Activated naive CD8-positive, alpha-beta T cell treated with anti-CD3 and anti-CD28 coated beads for 36 hours (primary cell): ENCODE measurements around the gene ZBTB20. TPM values are rescaled to one million over a fixed set of nuclear protein-coding genes. Genes with fewer than 3 reads are reported as not detected.

Experiments
- DNase-seq: peaks from one replicate; pipeline ENCODE4 v3.0.0; 2021
- H3K27ac Mint-ChIP-seq: one replicate; pipeline ENCODE4 v1.8.0; 2022; ENCODE audit warnings: mild to moderate bottlenecking, moderate library complexity, mixed read lengths
- H3K27me3 Mint-ChIP-seq: one replicate; pipeline ENCODE4 v1.8.0; 2022; ENCODE audit warnings: mild to moderate bottlenecking, mixed read lengths
- H3K36me3 Mint-ChIP-seq: one replicate; pipeline ENCODE4 v1.8.0; 2021; ENCODE audit warnings: mild to moderate bottlenecking, mixed read lengths
- H3K4me1 Mint-ChIP-seq: one replicate; pipeline ENCODE4 v1.8.0; 2021; ENCODE audit warnings: mixed read lengths
- H3K4me3 Mint-ChIP-seq: one replicate; pipeline ENCODE4 v1.8.0; 2022; ENCODE audit warnings: mild to moderate bottlenecking, moderate library complexity, mixed read lengths
- H3K9me3 Mint-ChIP-seq: one replicate; pipeline ENCODE4 v1.8.0; 2022; ENCODE audit warnings: mixed read lengths
- total RNA-seq, 2 experiments: library from RNA; stranded (reverse); gene quantifications; one replicate each; pipeline ENCODE4 v1.2.3, GENCODE V29; 2021

Gene ZBTB20
- total RNA-seq, 2 experiments from 2014 or later: 3.5 to 4.5 TPM

DNA sequence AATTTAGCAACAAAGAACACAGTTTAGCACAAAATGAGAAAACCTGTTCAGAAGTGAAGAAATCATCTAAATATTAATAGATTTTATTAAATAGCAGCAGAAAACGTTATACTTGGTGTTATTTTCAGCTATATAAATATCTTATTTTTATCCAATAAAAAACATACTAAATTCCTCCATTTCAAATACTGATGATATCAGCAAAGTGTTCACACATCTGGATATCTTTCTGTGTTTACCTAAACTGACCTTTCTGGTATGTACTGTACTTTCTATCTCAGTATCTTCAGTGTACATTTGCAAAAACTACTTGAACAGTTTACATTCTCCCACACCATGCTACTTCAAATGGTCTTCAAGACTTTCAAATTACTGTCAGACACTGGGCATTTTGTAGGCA is 179.9 kb downstream of the ZBTB20 start:
- H3K36me3 Mint-ChIP-seq: peaks cover 21% of the 10 kb centered on the region
- H3K9me3 Mint-ChIP-seq: no peaks in the 10 kb centered on the region
- no peaks in the 10 kb centered on the region for H3K27me3 Mint-ChIP-seq
- no peak overlapping the region for H3K4me3 Mint-ChIP-seq
- no peaks in the 10 kb centered on the region for H3K4me1 Mint-ChIP-seq
- no peak for DNase-seq
- no peak overlapping the region for H3K27ac Mint-ChIP-seq

DNA sequence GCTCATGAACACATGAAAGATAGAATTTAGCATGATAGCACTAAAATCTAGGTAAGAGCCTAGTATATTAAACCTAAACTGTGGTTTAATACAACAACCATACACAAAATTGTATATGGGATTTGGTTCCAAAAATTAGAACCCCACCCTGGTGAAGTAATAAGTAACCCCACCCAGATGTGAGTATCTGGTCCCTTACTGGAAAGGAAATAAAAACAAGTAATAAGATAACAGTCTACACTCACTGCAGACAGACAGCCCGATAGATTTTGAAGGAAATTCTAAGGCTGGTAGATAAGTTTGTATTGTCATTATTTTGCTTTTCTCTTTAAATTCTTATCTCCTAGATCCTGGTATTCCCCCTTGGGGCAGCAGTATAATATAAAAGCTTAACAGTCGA is 184.9 kb downstream of the ZBTB20 start:
- no peak for DNase-seq

DNA sequence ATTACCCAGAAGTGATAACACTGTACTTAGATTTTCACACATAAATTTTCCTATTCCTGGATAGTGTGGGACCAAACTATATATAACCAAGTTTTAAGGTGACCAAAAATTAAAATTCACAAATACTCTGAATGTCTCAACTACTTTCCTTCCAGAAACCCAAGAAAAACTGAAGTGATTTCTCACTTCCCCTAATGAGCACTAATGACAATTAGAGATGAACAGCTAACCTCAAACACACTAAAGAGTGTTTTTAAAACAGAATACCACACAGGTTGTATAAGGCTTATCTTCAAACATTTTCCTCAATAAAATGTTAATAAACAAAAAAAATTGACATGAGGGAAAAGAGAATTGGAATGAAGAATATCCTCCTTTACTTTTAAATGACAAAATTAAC is 188.2 kb downstream of the ZBTB20 start:
- Mint-ChIP-seq H3K4me3 (no peak overlapping the region), H3K27me3 (no peaks in the 10 kb centered on the region), H3K9me3 (peaks cover 7% of the 10 kb centered on the region), H3K36me3 (peaks cover 25% of the 10 kb centered on the region), H3K27ac (no peak overlapping the region), H3K4me1 (no peaks in the 10 kb centered on the region)
- DNase-seq: no peak

More for the DNA sequence above, 184.9 kb downstream of the ZBTB20 start:
- no peaks in the 10 kb centered on the region for H3K27me3 Mint-ChIP-seq
- H3K36me3 Mint-ChIP-seq: peaks cover 17% of the 10 kb centered on the region
- H3K4me3 Mint-ChIP-seq: no peak overlapping the region
- no peaks in the 10 kb centered on the region for H3K4me1 Mint-ChIP-seq
- H3K9me3 Mint-ChIP-seq: no peaks in the 10 kb centered on the region
- H3K27ac Mint-ChIP-seq: no peak overlapping the region

DNA sequence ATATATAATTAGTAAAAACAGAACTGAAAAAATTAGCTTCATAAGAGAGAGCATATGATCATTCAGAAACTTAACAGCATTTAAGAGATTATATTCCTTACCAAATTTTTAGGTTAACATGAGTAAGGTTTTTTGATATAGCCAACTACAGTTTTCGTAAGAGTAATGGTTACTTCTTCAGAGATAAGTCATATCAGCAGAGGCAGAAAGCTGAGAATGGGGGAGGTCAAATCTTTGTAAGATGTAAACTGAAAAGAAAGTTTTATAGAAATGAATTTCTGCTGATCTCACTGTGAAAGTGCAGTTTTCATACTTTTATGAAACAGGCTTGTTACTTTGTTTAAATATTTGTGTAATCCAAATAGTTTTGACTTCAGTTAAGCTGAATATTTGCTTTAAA is 193.3 kb downstream of the ZBTB20 start:
- Mint-ChIP-seq H3K36me3 (peaks cover 48% of the 10 kb centered on the region), H3K4me3 (no peak overlapping the region), H3K27me3 (no peaks in the 10 kb centered on the region), H3K27ac (no peak overlapping the region), H3K4me1 (no peaks in the 10 kb centered on the region), H3K9me3 (peaks cover 22% of the 10 kb centered on the region)
- DNase-seq: no peak

DNA sequence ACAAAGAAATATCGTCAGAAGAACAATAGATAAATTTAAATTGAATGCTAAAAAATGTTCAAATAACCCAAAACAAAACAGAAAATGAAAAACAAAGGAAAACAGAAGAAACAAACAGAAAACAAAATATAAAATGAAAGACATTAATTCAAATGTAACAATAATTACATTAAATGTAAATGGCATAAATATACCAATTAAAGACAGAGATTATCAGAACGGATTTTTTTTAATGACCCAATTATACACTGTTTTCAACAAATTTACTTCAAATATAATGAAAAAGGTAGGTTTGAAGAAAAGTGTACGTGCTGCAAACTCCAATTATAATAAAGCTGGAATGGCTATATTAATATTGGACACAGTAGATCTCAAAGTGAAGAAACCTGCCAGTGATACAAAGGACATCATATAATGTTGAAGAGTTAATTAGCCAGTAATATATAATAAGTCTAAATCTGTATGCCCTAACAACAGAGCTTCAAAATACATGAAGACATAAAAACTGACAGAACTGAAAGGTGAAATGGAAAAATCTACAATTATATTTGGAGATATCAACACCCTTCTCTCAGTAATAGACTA is 193.8 kb downstream of the ZBTB20 start:
- Mint-ChIP-seq H3K4me3 (no peak overlapping the region), H3K9me3 (peaks cover 22% of the 10 kb centered on the region), H3K27ac (no peak overlapping the region), H3K27me3 (no peaks in the 10 kb centered on the region), H3K36me3 (peaks cover 48% of the 10 kb centered on the region), H3K4me1 (no peaks in the 10 kb centered on the region)
- DNase-seq: no peak

DNA sequence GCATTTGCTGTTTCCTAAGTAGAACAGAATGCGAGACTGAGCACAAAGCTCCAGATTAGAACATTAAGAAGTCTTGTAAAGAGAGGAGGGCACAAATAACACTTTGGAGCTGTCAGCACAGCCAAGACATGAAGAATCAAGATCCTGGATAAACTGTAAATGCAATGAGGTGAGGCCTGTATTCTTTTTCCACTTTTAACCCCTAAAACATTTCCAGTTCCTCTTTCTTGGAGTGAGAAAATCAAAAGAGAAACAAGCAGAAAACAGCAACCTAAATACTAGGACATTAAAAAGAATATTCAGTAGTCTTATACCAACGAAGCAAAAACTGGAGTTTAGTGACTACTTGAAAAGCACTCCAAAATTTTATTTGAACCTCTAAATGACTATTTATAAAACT is 204.3 kb downstream of the ZBTB20 start:
- Mint-ChIP-seq H3K27me3 (no peaks in the 10 kb centered on the region), H3K36me3 (peaks cover 15% of the 10 kb centered on the region), H3K4me3 (no peak overlapping the region), H3K4me1 (peaks cover 10% of the 10 kb centered on the region), H3K27ac (no peak overlapping the region), H3K9me3 (peaks cover 8% of the 10 kb centered on the region)
- no peak for DNase-seq

DNA sequence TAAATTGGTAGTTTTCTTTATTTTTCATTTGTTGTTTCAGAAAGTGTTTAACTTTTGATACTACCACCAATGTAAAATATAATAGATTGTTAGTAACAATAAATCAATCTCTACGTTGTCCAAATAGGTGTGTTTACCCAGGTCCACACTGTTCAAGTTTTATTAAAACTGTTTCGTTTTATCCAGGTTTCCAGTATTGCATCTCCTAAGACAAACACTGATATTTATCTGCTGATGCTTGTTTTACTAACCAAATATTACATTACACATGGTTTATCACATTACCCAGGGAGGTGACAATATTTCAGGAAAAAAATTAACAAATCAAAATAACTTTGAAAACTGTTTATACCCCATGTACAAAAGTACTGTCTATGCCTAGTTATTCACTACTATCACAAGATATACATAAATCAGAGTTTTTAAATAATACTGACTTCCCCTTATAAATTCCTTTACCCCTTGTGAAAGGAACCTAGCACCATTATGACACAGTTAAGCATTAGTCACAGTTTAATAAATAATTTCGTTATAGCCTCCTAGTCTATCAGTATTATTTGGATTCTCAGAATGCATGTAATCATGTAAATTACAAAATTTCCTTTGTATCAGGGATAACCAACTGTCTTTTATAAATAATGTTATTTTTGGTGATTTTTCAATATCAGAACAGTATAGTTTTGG is 205.3 kb downstream of the ZBTB20 start:
- no peak overlapping the region for H3K27ac Mint-ChIP-seq
- DNase-seq: no peak
- H3K27me3 Mint-ChIP-seq: no peaks in the 10 kb centered on the region
- peaks cover 15% of the 10 kb centered on the region for H3K36me3 Mint-ChIP-seq
- peaks cover 10% of the 10 kb centered on the region for H3K4me1 Mint-ChIP-seq
- H3K4me3 Mint-ChIP-seq: no peak overlapping the region
- peaks cover 5% of the 10 kb centered on the region for H3K9me3 Mint-ChIP-seq

DNA sequence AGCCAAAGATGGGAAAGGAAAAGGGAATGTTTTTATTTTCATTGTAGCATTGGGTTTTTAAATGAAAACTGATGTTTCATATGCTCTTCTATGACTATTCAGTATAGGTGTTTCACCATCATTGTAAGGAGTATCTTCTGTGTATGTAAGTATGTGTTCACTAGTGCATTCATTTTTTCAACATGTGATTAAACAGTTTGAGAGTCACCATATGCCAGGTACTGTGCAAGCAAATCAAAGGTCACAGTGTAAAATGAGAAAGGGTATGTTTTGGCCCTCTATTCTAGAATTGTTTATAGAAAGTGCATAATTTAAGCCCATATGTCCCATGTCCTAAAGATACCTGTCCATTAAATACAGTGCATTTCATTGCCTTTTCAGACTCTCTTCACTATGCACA is 207.2 kb downstream of the ZBTB20 start:
- H3K9me3 Mint-ChIP-seq: no peaks in the 10 kb centered on the region
- no peak overlapping the region for H3K27ac Mint-ChIP-seq
- no peak for DNase-seq
- H3K4me3 Mint-ChIP-seq: no peak overlapping the region
- H3K36me3 Mint-ChIP-seq: peaks cover 14% of the 10 kb centered on the region
- peaks cover 13% of the 10 kb centered on the region for H3K4me1 Mint-ChIP-seq
- no peaks in the 10 kb centered on the region for H3K27me3 Mint-ChIP-seq

DNA sequence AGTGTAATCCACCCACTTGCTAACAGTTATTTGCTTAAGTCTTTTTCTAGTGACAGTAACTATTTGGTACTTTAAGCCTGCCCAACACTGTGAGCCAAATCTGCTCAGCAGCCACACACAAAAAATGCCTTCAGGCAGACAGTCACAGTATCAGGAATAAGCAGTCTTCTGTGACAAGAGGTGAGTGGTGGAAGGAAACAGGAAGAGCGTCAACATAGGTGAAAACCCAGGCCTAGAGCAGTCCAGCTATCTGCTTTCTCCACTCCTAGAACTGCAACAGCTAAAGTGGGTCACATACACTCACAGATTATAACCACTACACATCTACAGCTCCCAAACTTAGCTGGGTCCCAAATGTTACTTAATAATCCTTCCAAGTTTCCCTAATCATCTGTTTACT is 213.7 kb downstream of the ZBTB20 start:
- H3K27me3 Mint-ChIP-seq: no peaks in the 10 kb centered on the region
- no peak for DNase-seq
- peaks cover 2% of the 10 kb centered on the region for H3K9me3 Mint-ChIP-seq
- peaks cover 3% of the 10 kb centered on the region for H3K4me1 Mint-ChIP-seq
- no peak overlapping the region for H3K4me3 Mint-ChIP-seq
- no peak overlapping the region for H3K27ac Mint-ChIP-seq
- H3K36me3 Mint-ChIP-seq: peaks cover 35% of the 10 kb centered on the region

DNA sequence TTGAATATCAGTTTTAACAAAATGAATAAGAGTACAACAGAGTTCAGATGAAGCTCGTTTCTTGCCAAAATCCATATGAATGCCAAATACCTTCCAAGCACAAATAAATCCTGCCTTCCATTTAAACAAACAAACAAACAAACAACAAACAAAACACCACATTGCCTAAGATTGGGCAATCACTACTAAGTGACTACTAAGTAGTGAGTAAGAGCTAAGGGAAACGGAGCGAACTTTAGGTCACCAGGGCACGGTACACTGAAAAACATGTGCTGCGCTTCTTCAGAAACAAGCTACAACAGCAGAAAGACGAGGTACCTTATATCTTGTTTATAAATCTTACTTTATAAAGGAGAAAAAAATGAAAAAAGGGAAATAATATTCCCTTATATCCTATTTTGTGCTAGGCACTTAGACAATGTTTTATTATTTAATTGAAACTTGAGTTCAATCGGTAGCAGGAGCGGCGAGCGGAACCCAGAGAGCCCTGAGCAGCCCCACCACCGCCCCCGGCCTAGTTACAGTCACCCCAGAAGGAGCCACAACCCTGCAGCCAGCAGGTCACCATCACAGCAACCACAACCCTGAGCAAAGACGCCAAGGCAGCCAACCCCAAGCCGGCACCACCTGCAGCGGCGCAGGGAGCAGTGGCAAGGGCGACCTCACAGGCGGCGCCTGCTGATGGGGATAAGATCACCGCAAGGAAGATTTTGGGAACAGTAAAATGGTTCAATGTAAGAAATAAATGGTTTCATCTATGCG is 216.9 kb downstream of the ZBTB20 start:
- Mint-ChIP-seq H3K27me3 (no peaks in the 10 kb centered on the region), H3K27ac (no peak overlapping the region), H3K9me3 (peaks cover 8% of the 10 kb centered on the region), H3K36me3 (peaks cover 44% of the 10 kb centered on the region), H3K4me1 (no peaks in the 10 kb centered on the region), H3K4me3 (no peak overlapping the region)
- DNase-seq: no peak

DNA sequence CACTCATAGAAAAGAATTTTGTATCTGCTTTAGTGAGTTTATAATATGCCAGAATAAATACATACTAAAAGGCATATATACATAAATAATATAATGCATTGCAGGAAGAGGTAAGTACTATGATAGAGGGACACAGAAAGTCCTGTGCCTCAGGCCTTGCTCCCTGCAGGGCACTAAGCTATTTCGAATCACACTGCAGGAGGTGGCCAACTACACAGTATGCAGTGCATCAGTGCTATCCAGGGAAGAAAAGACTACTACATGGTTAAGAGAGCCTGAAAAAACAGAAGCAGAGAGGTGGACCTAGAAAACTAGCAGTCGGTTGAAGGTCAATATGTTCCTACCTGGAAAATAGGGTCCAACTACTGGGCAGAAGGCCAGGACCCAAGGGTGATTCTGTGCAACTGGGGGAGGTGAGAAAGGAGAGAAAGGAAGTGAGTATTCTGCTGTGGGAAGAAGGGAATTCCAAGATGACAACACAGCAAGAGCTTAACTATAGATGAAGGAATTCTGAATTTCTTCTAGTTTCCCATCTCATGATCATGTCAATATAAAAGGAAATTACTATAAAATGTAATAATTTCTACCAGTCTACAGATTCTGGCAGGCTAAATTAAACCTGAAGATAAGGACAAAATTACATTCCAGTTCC is 218.0 kb downstream of the ZBTB20 start:
- no peak for DNase-seq
- Mint-ChIP-seq H3K4me3 (no peak overlapping the region), H3K4me1 (no peaks in the 10 kb centered on the region), H3K36me3 (peaks cover 43% of the 10 kb centered on the region), H3K27me3 (no peaks in the 10 kb centered on the region), H3K9me3 (peaks cover 8% of the 10 kb centered on the region), H3K27ac (no peak overlapping the region)

DNA sequence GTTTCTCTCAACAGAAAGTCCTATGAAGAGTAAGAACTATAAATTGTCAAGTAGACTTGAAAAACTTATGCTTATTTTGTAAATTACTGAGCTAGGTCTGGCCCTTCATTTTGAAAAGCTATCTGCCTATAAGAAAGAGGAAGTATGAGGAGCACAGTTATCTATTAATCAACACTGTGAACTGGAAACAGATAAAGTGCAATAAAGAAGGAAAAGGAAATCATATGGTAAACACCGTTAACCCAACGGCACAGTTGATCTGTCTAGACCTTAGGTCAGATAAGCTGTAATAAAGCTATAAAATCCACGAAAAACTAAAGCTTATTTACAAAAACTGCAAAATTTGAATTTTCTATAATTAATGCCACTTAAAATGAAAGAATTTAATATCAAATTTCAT is 242.5 kb downstream of the ZBTB20 start:
- Mint-ChIP-seq H3K27ac (no peak overlapping the region), H3K36me3 (peaks cover 16% of the 10 kb centered on the region), H3K4me3 (no peak overlapping the region), H3K9me3 (peaks cover 5% of the 10 kb centered on the region), H3K27me3 (no peaks in the 10 kb centered on the region), H3K4me1 (peaks cover 23% of the 10 kb centered on the region)
- DNase-seq: no peak

DNA sequence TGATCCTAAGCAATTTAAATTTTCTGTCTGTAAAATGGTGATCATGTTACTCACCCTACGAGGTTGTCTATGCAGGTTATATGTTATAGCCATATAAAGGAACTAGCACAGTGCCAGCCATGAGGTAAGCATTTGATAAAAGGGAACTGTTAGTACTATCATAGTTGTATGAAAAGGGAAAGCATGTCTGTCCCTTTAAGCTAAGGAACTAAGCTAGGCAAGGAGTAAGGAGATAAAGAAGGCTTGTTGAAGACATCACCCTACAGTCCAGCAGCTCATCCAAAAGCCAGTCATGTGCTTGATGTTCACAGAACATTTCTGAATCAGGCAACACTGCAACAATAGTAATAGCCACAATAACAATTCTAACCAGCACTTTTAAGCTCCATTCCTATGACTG is 243.9 kb downstream of the ZBTB20 start:
- no peak for DNase-seq
- Mint-ChIP-seq H3K27ac (no peak overlapping the region), H3K4me3 (no peak overlapping the region), H3K27me3 (no peaks in the 10 kb centered on the region), H3K36me3 (peaks cover 8% of the 10 kb centered on the region), H3K9me3 (no peaks in the 10 kb centered on the region), H3K4me1 (peaks cover 23% of the 10 kb centered on the region)

DNA sequence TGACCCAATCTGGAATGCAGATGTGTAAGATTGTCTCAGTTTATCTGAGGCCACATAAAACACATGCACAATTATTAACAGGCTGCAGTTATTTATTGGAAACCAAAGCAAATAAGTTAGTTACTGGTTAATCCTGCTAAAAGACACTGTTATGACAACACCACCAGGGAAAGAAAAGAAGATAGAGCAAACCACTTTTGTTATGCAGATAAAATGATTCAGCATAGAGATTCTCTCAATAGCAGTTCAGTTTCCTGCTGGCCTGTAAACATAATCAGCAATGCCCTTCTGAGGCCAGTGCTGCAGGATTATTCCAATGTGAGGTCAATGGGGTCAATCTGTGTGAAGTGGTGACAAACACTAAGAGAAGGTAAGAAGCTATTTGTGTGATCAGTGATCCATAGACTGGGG is 244.4 kb downstream of the ZBTB20 start:
- Mint-ChIP-seq H3K27ac (no peak overlapping the region), H3K9me3 (no peaks in the 10 kb centered on the region), H3K4me1 (peaks cover 23% of the 10 kb centered on the region), H3K36me3 (peaks cover 7% of the 10 kb centered on the region), H3K27me3 (no peaks in the 10 kb centered on the region), H3K4me3 (no peak overlapping the region)
- DNase-seq: no peak

DNA sequence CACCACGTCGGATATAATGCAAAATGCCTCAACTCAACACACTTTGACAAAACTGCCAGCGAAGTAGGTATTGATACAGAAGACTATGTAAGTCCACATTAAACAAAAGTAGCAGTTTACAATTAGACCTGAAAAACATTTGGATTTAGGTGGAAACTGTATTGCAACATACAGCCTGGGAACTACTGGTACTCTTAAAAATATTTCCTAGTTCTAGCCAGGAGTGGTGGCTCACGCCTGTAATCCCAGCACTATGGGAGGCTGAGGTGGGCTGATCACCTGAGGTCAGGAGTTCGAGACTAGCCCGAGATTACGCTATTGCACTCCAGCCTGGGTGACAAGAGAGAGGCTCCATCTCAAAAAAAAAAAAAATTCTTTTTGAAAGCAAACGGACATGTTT is 246.2 kb downstream of the ZBTB20 start:
- Mint-ChIP-seq H3K9me3 (no peaks in the 10 kb centered on the region), H3K4me3 (no peak overlapping the region), H3K36me3 (peaks cover 6% of the 10 kb centered on the region), H3K27ac (peak overlapping the region; percentile 28), H3K4me1 (peaks cover 22% of the 10 kb centered on the region), H3K27me3 (no peaks in the 10 kb centered on the region)
- no peak for DNase-seq
